Stimulated activated CD8-positive, alpha-beta memory T cell treated with anti-CD3 and anti-CD28 coated beads, Interleukin-12 subunit alpha, Interleukin-12 subunit beta, amount 100 ng/mL, for 1 hour (primary cell): ENCODE results near the gene SUSD3.

Source experiments
- DNase-seq: peaks from one replicate; pipeline ENCODE4 v3.0.0-alpha.2; 2020; ENCODE audit warnings: low read depth

SUSD3 gene

GRCh38 chr9:93077367-93077766, 18.9 kb downstream of the SUSD3 start:
- no peak for DNase-seq

- DNase-seq, result no peak
Observed at GRCh38 chr9:93077811-93078210, 19.3 kb downstream of the SUSD3 start.

- DNase-seq, result no peak
Observed at GRCh38 chr9:93079371-93079770, 20.9 kb downstream of the SUSD3 start.

GRCh38 chr9:93080406-93080805, 21.9 kb downstream of the SUSD3 start:
- no peak for DNase-seq

GRCh38 chr9:93081081-93081529, 22.6 kb downstream of the SUSD3 start:
- no peak for DNase-seq

GRCh38 chr9:93081931-93082330, 23.4 kb downstream of the SUSD3 start:
- no peak for DNase-seq

GRCh38 chr9:93082841-93083411, 24.4 kb downstream of the SUSD3 start:
- no peak for DNase-seq

- no peak for DNase-seq
Observed at GRCh38 chr9:93083592-93084470, 25.3 kb downstream of the SUSD3 start.

- no peak for DNase-seq
Observed at GRCh38 chr9:93084471-93084881, 26.0 kb downstream of the SUSD3 start.

GRCh38 chr9:93085676-93086075, 27.2 kb downstream of the SUSD3 start:
- DNase-seq, result no peak

GRCh38 chr9:93086447-93087224, 28.1 kb downstream of the SUSD3 start:
- DNase-seq, result no peak

- DNase-seq, result no peak
Observed at GRCh38 chr9:93087971-93088655, 29.6 kb downstream of the SUSD3 start.

GRCh38 chr9:93088656-93089015, 30.1 kb downstream of the SUSD3 start:
- DNase-seq, result no peak

GRCh38 chr9:93089024-93089423, 30.5 kb downstream of the SUSD3 start:
- DNase-seq, result no peak

- DNase-seq, result no peak
Observed at GRCh38 chr9:93089481-93089991, 31.0 kb downstream of the SUSD3 start.

- no peak for DNase-seq
Observed at GRCh38 chr9:93090091-93090655, 31.7 kb downstream of the SUSD3 start.

GRCh38 chr9:93091056-93091452, 32.6 kb downstream of the SUSD3 start:
- no peak for DNase-seq

- DNase-seq, result peak; percentile 34
Observed at GRCh38 chr9:93091453-93092081, 33.1 kb downstream of the SUSD3 start.

GRCh38 chr9:93092251-93092991, 33.9 kb downstream of the SUSD3 start:
- DNase-seq, result no peak

GRCh38 chr9:93093127-93093876, 34.8 kb downstream of the SUSD3 start:
- DNase-seq, result no peak
